Upper lobe of left lung (tissue), 4 donors: ENCODE measurements around the gene LENG9.

Source experiments
- CTCF ChIP-seq, 6 experiments: fragments of 450-650 bp in 4 of 6; fragments of 200-600 bp in 2 of 6; sonication (generic) in 2 of 6; IDR thresholded peaks; one replicate each; pipeline ENCODE4 v1.5.1; 2016 to 2019; ENCODE audit warnings: antibody characterized with exemption in 6 of 6
- EP300 ChIP-seq, 4 donors: sonication (generic); formaldehyde crosslinking; IDR thresholded peaks; one replicate each; pipeline ENCODE4 v1.5.1; 2017; ENCODE audit warnings: antibody characterized with exemption in 4 of 4, control low read depth in 2 of 4
- POLR2A ChIP-seq, 4 donors: fragments of 450-650 bp; IDR thresholded peaks; one replicate each; pipeline ENCODE4 v1.5.1; 2016 to 2017; ENCODE audit warnings: antibody characterized with exemption in 4 of 4, mild to moderate bottlenecking in 2 of 4
- POLR2AphosphoS5 ChIP-seq, 2 donors: sonication (generic); formaldehyde crosslinking; IDR thresholded peaks; one replicate each; pipeline ENCODE4 v1.5.1; 2017; ENCODE audit warnings: antibody characterized with exemption in 2 of 2

- no peak for TF ChIP-seq POLR2A (IDR thresholded peaks at IDR 0.05)
- no peak for TF ChIP-seq EP300 (IDR thresholded peaks at IDR 0.05)
- TF ChIP-seq CTCF (IDR thresholded peaks at IDR 0.05): no peak
- no peak for TF ChIP-seq POLR2AphosphoS5 (IDR thresholded peaks at IDR 0.05)
Measured at GRCh38 chr19:54436031-54436523, 27.5 kb downstream of the LENG9 start.
